Retinal pigment epithelial cell (primary cell): Measurements from ENCODE around the gene PRKCZ.
A peak's percentile ranks its signal among the peaks of the same experiment; 100 is the strongest.

Source experiments
- DNase-seq: peaks from one replicate; pipeline ENCODE4 v3.0.0-alpha.2; 2010; ENCODE audit warnings: low read depth
- H3K4me3 ChIP-seq: 2 replicates; pipeline ENCODE4 v1.5.1; 2011; ENCODE audit warnings: mild to moderate bottlenecking, low read length, control low read depth, moderate library complexity
- CTCF ChIP-seq: conservative IDR thresholded peaks from 2 replicates; pipeline ENCODE4 v1.5.1; 2011; ENCODE audit warnings: low read depth, low read length, control low read depth, inconsistent platforms

The PRKCZ gene

GRCh38 chr1:2188336-2188735, 138.1 kb downstream of the PRKCZ start:
- no peak for TF ChIP-seq CTCF
- no peak for DNase-seq
- no peak overlapping the region for H3K4me3 ChIP-seq

- TF ChIP-seq CTCF, result no peak
- H3K4me3 ChIP-seq, result peak overlapping the region; percentile 52
Observed at GRCh38 chr1:2189459-2190425, 139.5 kb downstream of the PRKCZ start.

GRCh38 chr1:2190491-2190976, 140.3 kb downstream of the PRKCZ start:
- no peak overlapping the region for H3K4me3 ChIP-seq
- no peak for DNase-seq
- no peak for TF ChIP-seq CTCF

More at GRCh38 chr1:2189459-2190425, 139.5 kb downstream of the PRKCZ start:
- peak; percentile 76 for DNase-seq

GRCh38 chr1:2192031-2192995, 142.1 kb downstream of the PRKCZ start:
- H3K4me3 ChIP-seq, result no peak overlapping the region
- no peak for TF ChIP-seq CTCF
- DNase-seq, result peak; percentile 72

- no peak for TF ChIP-seq CTCF
- DNase-seq, result no peak
- peak overlapping the region; percentile 57 for H3K4me3 ChIP-seq
Observed at GRCh38 chr1:2193514-2194281, 143.5 kb downstream of the PRKCZ start.

- no peak for TF ChIP-seq CTCF
- DNase-seq, result no peak
- peak within 1 kb of the TSS; percentile 57 for H3K4me3 ChIP-seq
Observed at GRCh38 chr1:2194319-2194897, 144.2 kb downstream of the PRKCZ start, which contains the start of gene FAAP20. Gene FAAP20, minus strand, starts transcription at chr1:2194772. Its CDS starts 23 bp downstream, at chr1:2194749.
